GM18858 (cell line): ENCODE data around the gene HMGXB3.
"Not testable (repeated sequence)": the region's sequence is repeated elsewhere in the genome, so short reads cannot be mapped to it uniquely, and the experiment has no call there.

ENCODE experiments used
- ATAC-seq: cut with Tn5 transposase; IDR thresholded peaks from one replicate; pipeline ENCODE4 v1.9.1; 2021; ENCODE audit not compliant: unreplicated experiment

The HMGXB3 gene

GRCh38 chr5:150021491-150022157 is 21.1 kb downstream of the HMGXB3 start:
- ATAC-seq = no peak

DNA sequence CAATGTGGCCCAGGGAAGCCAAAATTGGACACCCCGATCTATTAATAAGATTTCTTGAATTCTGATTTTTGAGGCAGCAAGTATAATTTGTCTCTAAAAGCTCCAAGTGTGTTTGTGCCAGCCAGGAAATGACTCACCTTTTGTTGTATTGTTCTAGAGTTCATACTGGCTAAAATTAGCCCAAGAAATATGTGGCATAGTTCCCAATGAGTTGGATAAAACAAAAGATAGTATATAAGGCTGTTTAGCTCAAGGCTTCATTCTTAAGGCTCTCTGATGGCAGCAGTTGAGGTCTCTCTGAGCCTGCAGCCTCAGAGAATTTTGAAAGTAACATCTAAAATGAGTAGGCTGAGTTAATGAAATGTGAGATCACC is 21.6 kb downstream of the HMGXB3 start:
- ATAC-seq = no peak

DNA sequence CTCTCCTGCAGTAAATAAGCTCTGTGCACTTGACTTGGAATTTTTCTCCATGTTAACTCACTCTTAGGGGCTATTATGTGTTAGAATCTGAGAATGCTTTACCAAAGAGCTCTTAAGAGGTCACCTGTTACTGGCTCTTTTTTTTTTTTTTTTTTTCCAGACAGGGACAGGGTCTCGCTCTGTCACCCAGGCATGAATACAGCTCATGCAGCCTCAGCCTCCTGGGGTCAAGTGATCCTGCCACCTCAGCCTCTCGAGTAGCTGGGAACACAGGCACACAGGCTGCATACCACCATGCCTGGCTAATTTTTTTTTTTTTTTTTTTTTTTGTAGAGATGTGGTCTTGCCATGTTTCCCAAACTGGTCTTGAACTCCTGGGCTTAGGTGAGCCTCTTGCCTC is 22.1 kb downstream of the HMGXB3 start:
- no peak for ATAC-seq

GRCh38 chr5:150023136-150023535 is 22.6 kb downstream of the HMGXB3 start:
- no peak for ATAC-seq

DNA sequence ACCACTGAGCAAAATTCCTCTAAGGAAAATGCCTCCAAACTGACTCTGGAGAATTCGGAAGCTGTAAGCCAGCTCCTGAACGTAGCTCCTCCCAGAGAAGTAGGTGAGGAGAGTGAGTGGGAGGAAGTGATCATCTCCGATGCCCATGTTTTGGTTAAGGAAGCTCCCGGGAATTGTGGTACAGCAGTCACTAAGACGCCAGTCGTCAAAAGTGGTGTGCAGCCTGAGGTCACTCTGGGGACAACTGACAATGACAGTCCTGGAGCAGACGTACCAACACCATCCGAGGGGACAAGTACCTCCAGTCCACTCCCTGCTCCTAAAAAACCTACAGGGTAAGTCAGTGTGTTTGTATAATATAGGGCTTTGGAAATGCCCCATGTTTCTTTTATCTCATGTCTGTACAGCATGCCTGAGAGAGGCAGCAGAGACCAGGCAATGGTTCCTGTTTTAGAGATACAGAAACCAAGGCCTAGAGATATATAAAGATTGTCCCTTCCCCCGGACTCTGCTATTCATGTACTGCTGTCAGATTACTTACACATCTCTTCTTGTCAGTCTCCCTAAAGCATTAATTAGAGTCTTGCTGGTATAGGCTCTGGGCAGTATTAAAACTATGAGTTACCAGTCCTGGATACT is 23.9 kb downstream of the HMGXB3 start:
- ATAC-seq = no peak

- no peak for ATAC-seq
Measured at GRCh38 chr5:150026682-150027172, 26.2 kb downstream of the HMGXB3 start.

DNA sequence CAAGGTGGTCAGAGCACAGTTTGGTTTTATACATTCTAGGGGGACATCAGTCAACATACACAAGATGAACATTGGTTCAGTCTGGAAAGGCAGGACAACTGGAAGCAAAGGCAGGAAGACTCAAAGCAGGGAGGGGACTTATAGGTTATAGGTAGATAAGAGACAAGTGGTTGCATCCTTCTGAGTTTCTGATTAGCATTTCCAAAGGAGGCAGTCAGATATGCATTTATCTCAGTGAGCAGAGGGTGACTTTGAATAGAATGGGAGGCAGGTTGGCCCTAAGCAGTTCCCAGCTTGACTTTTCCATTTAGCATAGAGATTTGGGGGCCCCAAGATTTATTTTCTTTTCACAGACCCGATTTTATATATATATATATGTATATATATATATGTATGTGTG is 27.5 kb downstream of the HMGXB3 start:
- not testable (repeated sequence) for ATAC-seq

GRCh38 chr5:150033334-150033733 is 32.8 kb downstream of the HMGXB3 start:
- ATAC-seq = no peak

GRCh38 chr5:150034662-150035061 is 34.1 kb downstream of the HMGXB3 start:
- no peak for ATAC-seq

DNA sequence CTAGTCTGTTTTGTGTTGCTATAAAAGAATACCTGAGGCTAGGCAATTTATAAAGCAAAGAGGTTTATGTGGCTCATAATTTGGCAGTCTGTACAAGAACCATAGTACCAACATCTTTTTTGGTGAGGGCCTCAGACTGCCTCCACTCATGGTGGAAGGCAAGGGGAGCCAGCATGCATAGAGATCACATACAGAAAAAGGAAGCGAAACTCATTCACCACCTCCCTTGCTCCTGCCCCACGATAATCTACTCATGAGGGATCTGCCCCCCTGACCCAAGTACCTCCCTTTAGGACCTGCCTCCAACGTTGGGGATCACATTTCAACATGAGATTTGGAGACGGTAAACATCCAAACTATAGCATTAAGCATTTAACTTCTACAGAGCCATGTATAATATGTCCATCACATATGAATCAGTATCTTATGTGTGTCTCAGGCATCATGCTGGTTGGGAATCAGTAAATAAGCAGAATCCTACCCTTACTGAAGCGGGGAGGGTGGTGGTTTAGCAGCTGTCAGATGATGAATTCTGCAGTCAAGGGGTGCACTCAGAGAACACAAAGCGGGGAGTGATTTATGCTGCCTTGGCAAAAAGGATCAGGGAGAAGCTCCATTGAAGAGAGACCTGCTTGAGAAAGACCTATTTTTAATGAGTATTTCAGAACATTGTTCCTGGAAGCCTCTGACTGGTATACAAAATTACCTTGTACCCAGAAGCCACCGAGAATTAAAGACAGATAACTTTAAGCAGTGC is 34.8 kb downstream of the HMGXB3 start:
- ATAC-seq = peak; percentile 89

DNA sequence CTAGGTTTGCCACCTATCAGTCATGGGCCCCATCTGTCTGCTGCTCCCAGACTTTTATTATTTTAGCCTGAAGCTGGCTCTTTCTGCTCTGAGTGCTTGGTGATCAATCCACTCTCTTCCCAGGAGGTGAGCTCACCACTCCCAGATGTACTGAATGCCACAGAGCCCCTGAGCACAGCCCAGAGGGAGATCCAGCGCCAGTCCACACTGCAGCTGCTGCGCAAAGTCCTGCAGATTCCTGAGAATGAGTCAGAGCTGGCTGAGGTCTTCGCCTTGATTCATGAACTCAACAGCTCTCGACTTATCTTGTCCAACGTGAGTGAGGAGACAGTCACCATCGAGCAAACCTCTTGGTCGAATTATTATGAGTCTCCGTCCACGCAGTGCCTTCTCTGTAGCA is 36.0 kb downstream of the HMGXB3 start:
- no peak for ATAC-seq

DNA sequence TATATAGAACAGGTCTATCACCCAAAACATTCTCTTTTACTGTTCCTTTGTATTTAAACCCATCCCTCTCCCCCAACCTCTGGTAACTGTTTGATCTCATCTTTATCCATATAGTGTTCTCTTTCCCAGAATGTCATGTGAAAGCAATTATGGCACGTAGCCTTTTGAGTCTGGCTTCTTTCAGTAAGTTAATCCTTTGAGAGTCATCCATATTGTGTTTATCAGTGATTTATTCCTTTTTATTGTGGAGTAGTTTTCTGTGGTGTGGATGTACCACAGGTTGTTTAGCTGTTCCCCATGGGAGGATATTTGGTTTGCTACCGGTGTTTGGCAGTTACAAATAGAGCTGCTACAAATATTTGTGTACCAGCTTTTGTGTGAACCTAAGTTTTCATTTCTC is 38.0 kb downstream of the HMGXB3 start:
- no peak for ATAC-seq

DNA sequence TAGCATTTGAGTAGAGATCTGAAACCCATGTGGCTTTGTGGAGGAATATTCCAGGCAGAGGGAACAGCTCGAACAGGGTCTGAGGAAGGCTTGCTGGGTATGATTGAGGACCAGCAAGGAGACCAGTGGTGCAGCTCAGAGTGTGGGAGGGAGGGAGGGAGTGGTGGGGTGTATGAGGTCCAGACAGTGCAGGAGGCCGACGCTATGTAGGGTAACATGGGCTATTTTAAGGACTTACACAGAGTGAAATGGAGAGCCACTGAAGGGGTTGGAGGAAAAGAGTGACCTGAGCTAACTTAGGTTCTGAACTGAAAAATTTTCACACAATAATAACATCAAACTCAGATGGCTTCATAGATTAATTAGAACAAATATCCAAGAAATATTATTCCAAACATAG is 41.9 kb downstream of the HMGXB3 start:
- ATAC-seq = no peak

DNA sequence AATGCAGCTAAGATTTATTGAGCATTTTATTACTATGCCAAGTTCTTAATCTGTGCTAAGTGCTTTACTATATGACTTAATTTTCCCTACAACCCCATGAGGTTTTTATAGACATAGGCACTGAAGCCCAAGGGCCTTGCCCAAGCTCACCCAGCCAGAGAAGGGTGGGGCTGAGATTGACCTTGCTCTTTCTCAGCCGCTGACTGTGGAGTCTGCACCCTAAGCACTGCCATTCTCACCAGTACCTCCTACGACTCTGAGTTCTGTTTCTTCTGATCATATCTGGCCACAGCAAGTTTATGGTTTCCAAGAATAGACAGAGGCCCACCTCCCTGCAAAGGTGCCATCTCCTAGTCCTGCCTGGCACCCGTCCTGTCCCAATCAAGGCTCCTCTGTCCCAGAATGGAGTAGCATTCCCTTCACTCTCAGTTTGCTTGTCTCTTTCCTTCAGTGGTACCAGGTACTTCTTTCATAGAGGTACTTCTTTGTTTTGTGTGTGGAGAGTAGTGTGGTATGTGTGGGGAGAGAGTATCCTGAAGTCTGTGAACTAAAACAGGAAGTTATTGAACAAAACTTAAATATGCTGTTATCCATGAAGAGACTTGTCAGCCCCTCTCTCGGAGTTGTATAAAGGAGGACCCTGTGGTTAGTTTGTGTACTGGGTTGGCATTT is 43.3 kb downstream of the HMGXB3 start:
- ATAC-seq = no peak

GRCh38 chr5:150044329-150044681 is 43.8 kb downstream of the HMGXB3 start:
- ATAC-seq = no peak

DNA sequence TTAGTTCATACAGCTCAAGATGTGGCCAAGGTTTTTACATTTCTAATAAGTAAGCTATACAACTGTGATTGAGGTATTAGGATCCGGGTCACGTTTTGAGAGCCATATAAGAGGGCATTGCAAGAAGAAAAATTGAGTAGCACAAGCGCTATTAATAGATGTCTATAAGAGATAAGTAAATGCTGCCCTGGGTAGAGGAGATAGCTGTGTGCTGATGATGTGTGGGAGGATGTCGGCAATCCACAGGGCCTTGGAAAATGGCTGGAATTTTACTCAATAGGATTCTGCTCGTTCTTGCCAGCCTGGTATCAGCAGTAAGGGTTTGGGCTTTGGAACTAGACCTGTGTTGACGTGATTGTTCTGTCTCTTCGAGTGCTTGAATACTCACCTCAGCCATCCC is 44.2 kb downstream of the HMGXB3 start:
- ATAC-seq = no peak

DNA sequence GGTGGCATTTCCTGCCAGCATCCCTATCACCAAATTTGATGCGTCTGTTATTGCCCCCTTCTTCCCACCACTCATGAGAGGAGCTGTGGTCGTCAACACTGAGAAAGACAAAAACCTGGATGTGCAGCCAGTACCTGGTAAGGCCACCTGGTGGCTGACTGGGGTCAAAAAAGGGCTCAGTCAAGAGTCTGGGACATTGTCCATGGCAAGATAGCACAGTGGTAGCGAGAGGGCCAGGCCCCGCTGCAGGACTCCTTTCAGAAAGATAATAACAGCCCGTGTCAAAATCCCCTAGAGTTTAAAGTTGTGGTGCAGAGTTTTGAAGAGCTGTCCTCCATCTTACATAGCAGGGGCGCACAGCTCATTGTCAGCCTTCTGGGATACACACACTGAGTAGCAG is 45.0 kb downstream of the HMGXB3 start:
- no peak for ATAC-seq

- ATAC-seq = no peak
Measured at GRCh38 chr5:150046031-150046430, 45.5 kb downstream of the HMGXB3 start.

DNA sequence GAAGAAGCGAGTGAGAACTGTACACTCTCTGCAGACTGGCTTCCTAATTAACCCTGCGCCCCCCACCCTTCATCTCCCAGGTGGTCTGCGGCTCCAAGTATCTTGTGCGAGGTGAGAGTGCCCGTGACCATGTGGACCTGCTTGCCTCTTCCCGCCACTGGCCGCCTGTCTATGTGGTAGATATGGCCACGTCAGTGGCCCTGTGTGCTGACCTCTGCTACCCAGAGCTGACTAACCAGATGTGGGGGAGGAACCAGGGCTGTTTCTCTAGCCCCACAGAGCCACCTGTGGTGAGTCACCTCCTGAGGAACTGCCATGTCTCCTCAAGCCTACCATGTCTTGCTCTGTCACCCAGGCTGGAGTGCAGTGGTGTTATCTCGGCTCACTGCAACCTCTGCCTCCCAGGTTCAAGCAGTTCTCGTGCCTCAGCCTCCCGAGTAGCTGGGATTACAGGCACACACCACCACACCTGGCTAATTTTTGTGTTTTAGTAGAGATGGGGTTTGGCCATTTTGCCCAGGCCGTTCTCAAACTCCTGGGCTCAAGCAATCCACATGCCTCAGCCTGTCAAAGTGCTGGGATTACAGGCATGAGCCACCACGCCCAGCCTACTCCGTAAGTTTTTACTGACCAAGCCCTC is 49.8 kb downstream of the HMGXB3 start:
- not testable (repeated sequence) for ATAC-seq

DNA sequence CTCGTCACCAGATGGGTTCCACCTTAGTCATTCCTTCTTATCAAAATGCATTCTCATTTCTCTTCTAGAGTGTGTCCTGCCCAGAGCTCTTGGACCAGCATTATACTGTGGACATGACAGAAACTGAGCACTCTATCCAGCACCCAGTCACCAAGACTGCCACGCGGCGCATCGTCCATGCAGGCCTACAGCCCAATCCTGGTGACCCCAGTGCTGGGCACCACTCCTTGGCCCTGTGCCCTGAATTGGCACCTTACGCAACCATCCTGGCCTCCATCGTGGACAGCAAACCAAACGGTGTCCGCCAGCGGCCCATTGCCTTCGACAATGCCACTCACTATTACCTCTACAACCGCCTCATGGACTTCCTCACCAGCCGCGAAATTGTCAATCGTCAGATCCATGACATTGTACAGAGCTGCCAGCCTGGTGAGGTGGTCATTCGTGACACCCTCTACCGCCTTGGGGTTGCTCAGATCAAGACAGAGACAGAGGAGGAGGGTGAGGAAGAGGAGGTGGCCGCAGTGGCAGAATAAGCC is 51.2 kb downstream of the HMGXB3 start:
- no peak for ATAC-seq
